ENCODE results near the gene ELOVL5.
"Not testable (repeated sequence)": the region's sequence is repeated elsewhere in the genome, so short reads cannot be mapped to it uniquely, and the experiment has no call there.

- TF ChIP-seq CTCF, POLR2A (IDR thresholded peaks at IDR 0.05): not testable (repeated sequence)
Observed at GRCh38 chr6:53306217-53306616, 42.5 kb downstream of the ELOVL5 start.

Measured in testis (tissue), 2 donors.